Measurements from ENCODE around the gene ABCF3.

DNA sequence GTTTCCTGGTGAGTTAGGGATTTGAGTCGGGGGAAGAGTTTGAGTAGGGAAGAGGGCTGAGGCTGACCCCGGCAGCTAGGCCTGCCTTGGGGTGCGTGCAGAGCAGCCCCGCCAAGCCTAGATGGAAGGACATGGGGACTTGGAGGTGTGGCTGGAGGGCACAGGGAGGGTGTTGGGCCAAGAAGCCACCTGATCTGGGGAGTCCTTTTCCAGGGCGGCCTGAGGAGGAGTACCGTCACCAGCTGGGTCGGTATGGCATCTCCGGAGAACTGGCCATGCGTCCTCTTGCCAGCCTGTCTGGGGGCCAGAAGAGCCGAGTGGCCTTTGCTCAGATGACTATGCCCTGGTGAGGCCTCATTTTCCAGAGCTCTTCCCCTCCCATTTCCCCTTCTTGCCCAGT, 6.9 kb downstream of the ABCF3 start:
- TF ChIP-seq CTCF (IDR thresholded peaks at IDR 0.05) (no peak), POLR2A (IDR thresholded peaks at IDR 0.05) (no peak)
